H1 (cell line): ENCODE data around the gene F11. TPM values are rescaled to one million over a fixed set of nuclear protein-coding genes. Genes with fewer than 3 reads are reported as not detected.

Source experiments
- CTCF ChIA-PET: fragments of 300-600 bp; sonication (Branson Sonifier 250); formaldehyde crosslinking; loops from one replicate; lab custom pipeline; 2021; ENCODE audit not compliant: partially characterized antibody; lab: Charles Lee
- POLR2A ChIA-PET: fragments of 300-600 bp; sonication (Branson Sonifier 250); formaldehyde crosslinking; loops from one replicate; lab custom pipeline; 2021; ENCODE audit warnings: inconsistent platforms; ENCODE audit not compliant: partially characterized antibody; lab: Charles Lee
- DNase-seq, 2 experiments: peaks; one replicate each; pipeline versions ENCODE4 v3.0.0 to v3.0.0-alpha.2; 2010 to 2022; ENCODE audit warnings: low spot score in 2 of 2, low read depth in 1 of 2, mixed read lengths in 1 of 2
- FAIRE-seq: peaks from 2 replicates; lab custom pipeline; 2011; peaks lifted over from hg19 to GRCh38; lab: Jason Lieb, UNC
- H2AFZ ChIP-seq: 2 replicates; pipeline ENCODE4 v1.8.1; 2012; ENCODE audit warnings: low read length, inconsistent platforms
- H2AK5ac ChIP-seq: 2 replicates; pipeline ENCODE4 v1.6.1; 2013; ENCODE audit warnings: low read depth, low read length
- H2BK120ac ChIP-seq: replicated peaks from 2 replicates; pipeline ENCODE3; 2013; ENCODE audit warnings: low read depth, low read length, inconsistent platforms
- H2BK12ac ChIP-seq: 2 replicates; pipeline ENCODE4 v1.6.1; 2013; ENCODE audit warnings: low read depth, low read length
- H2BK15ac ChIP-seq: 2 replicates; pipeline ENCODE4 v1.6.1; 2013; ENCODE audit warnings: low read length
- H2BK20ac ChIP-seq: 2 replicates; pipeline ENCODE4 v1.6.1; 2013; ENCODE audit warnings: low read length
- H2BK5ac ChIP-seq: 2 replicates; pipeline ENCODE4 v1.6.1; 2013; ENCODE audit warnings: low read depth, low read length
- H3K14ac ChIP-seq: 2 replicates; pipeline ENCODE4 v1.6.1; 2013; ENCODE audit warnings: inconsistent platforms; ENCODE audit not compliant: insufficient read length
- H3K18ac ChIP-seq: 2 replicates; pipeline ENCODE4 v1.6.1; 2013; ENCODE audit warnings: low read length; ENCODE audit errors: extremely low read depth
- H3K23ac ChIP-seq: 2 replicates; pipeline ENCODE4 v1.6.1; 2013; ENCODE audit warnings: inconsistent platforms; ENCODE audit not compliant: insufficient read length
- H3K23me2 ChIP-seq: 2 replicates; pipeline ENCODE4 v1.6.1; 2013; ENCODE audit warnings: low read depth, low read length
- H3K27ac ChIP-seq: 2 replicates; pipeline ENCODE4 v1.6.1; 2011; ENCODE audit warnings: low read depth, low read length, inconsistent platforms
- H3K27me3 ChIP-seq, 4 experiments: replicated peaks in 1 of 4; 1 replicate in 1 of 4; 2 replicates in 3 of 4; pipeline versions ENCODE4 v1.6.1 to v1.8.1; 2011 to 2013; ENCODE audit warnings: low read length in 3 of 4, mild to moderate bottlenecking in 3 of 4, inconsistent platforms in 2 of 4, mixed read lengths in 2 of 4, moderate library complexity in 1 of 4; ENCODE audit not compliant: control insufficient read depth in 3 of 4, insufficient read depth in 3 of 4; ENCODE audit errors: extremely low read depth in 1 of 4
- H3K36me3 ChIP-seq, 4 experiments: 2 replicates each; pipeline versions ENCODE4 v1.6.1 to v1.8.1; 2011 to 2013; ENCODE audit warnings: mild to moderate bottlenecking in 4 of 4, low read length in 3 of 4, moderate library complexity in 2 of 4, control low read depth in 1 of 4, inconsistent platforms in 1 of 4; ENCODE audit not compliant: insufficient read depth in 4 of 4, control insufficient read depth in 2 of 4
- H3K4ac ChIP-seq: replicated peaks from 2 replicates; pipeline ENCODE3; 2013; ENCODE audit warnings: low read length, low read depth, mixed read lengths, inconsistent platforms; ENCODE audit not compliant: insufficient read length
- H3K4me1 ChIP-seq, 4 experiments: replicated peaks in 1 of 4; 1 replicate in 1 of 4; 2 replicates in 3 of 4; pipeline versions ENCODE4 v1.6.1 to v1.8.1; 2011 to 2013; ENCODE audit warnings: low read length in 3 of 4, inconsistent platforms in 2 of 4, mixed read lengths in 1 of 4; ENCODE audit not compliant: insufficient read depth in 4 of 4, control insufficient read depth in 3 of 4
- H3K4me2 ChIP-seq, 2 experiments: 2 replicates each; pipeline versions ENCODE4 v1.6.1 to v1.8.1; 2011 to 2013; ENCODE audit warnings: low read depth in 2 of 2, low read length in 2 of 2, control low read depth in 1 of 2, inconsistent platforms in 1 of 2, mild to moderate bottlenecking in 1 of 2; ENCODE audit not compliant: insufficient read depth in 1 of 2
- H3K4me3 ChIP-seq, 4 experiments: fragments of 200-600, 300-600 bp in 1 of 4; sonication (generic), shearing (Covaris generic), sonication (Bioruptor Twin) in 1 of 4; 2 replicates each; pipeline versions ENCODE4 v1.5.1 to v1.8.1; 2011 to 2016; ENCODE audit warnings: low read length in 4 of 4, low read depth in 3 of 4, control low read depth in 2 of 4, inconsistent platforms in 2 of 4, mild to moderate bottlenecking in 2 of 4, mixed read lengths in 1 of 4, moderate library complexity in 1 of 4; ENCODE audit not compliant: insufficient read depth in 2 of 4; ENCODE audit errors: extremely low read depth in 1 of 4
- H3K56ac ChIP-seq: replicated peaks from 2 replicates; pipeline ENCODE3; 2013; ENCODE audit warnings: low read depth, mild to moderate bottlenecking, mixed read lengths, low read length, inconsistent platforms; ENCODE audit not compliant: insufficient read length
- H3K79me1 ChIP-seq: 2 replicates; pipeline ENCODE4 v1.6.1; 2013; ENCODE audit warnings: low read depth, low read length, control low read depth
- H3K79me2 ChIP-seq, 2 experiments: 2 replicates each; pipeline versions ENCODE4 v1.6.1 to v1.8.1; 2012 to 2013; ENCODE audit warnings: low read length in 2 of 2, mild to moderate bottlenecking in 2 of 2, inconsistent platforms in 1 of 2; ENCODE audit not compliant: insufficient read depth in 2 of 2, control insufficient read depth in 1 of 2
- H3K9ac ChIP-seq, 4 experiments: replicated peaks in 1 of 4; 1 replicate in 1 of 4; 2 replicates in 3 of 4; pipeline versions ENCODE4 v1.6.1 to v1.8.1; 2011 to 2013; ENCODE audit warnings: low read depth in 3 of 4, low read length in 3 of 4, control low read depth in 2 of 4, mild to moderate bottlenecking in 2 of 4, moderate library complexity in 2 of 4, inconsistent platforms in 1 of 4; ENCODE audit errors: extremely low read depth in 1 of 4
- H3K9me3 ChIP-seq, 2 experiments: 2 replicates each; pipeline versions ENCODE4 v1.6.1 to v1.8.1; 2012 to 2013; ENCODE audit warnings: mild to moderate bottlenecking in 2 of 2, moderate library complexity in 2 of 2, control low read depth in 1 of 2, inconsistent platforms in 1 of 2, low read depth in 1 of 2, low read length in 1 of 2, mixed read lengths in 1 of 2; ENCODE audit not compliant: insufficient read depth in 2 of 2
- H4K20me1 ChIP-seq, 2 experiments: replicated peaks in 1 of 2; 2 replicates each; pipeline versions ENCODE3 to v1.8.1; 2011 to 2013; ENCODE audit warnings: inconsistent platforms in 2 of 2, low read length in 2 of 2, mild to moderate bottlenecking in 1 of 2; ENCODE audit not compliant: insufficient read depth in 2 of 2, control insufficient read depth in 1 of 2
- H4K5ac ChIP-seq: 2 replicates; pipeline ENCODE4 v1.6.1; 2013; ENCODE audit warnings: low read length, low read depth, mixed read lengths, inconsistent platforms; ENCODE audit not compliant: insufficient read length
- H4K8ac ChIP-seq: 2 replicates; pipeline ENCODE4 v1.8.0; 2013; ENCODE audit warnings: mild to moderate bottlenecking, moderate library complexity, low read length, inconsistent platforms; ENCODE audit not compliant: insufficient read depth; ENCODE audit errors: extremely low read depth
- H4K91ac ChIP-seq: replicated peaks from 2 replicates; pipeline ENCODE3; 2013; ENCODE audit warnings: low read length, mixed read lengths, inconsistent platforms; ENCODE audit not compliant: insufficient read length
- HDAC6 ChIP-seq: IDR thresholded peaks from one replicate; pipeline ENCODE4 v1.7.1; 2012; ENCODE audit warnings: low read depth, mild to moderate bottlenecking, inconsistent platforms, low read length, moderate library complexity
- POLR2A ChIP-seq, 2 experiments: IDR thresholded peaks; 1 replicate in 1 of 2; 2 replicates in 1 of 2; pipeline ENCODE4 v1.6.1; 2011; ENCODE audit warnings: low read depth in 2 of 2, low read length in 2 of 2, mild to moderate bottlenecking in 2 of 2; ENCODE audit errors: control extremely low read depth in 1 of 2
- SP2 ChIP-seq: IDR thresholded peaks from 2 replicates; pipeline ENCODE4 v1.6.1; 2012; ENCODE audit warnings: mild to moderate bottlenecking, low read length, inconsistent platforms
- TBP ChIP-seq: IDR thresholded peaks from 2 replicates; pipeline ENCODE4 v1.6.1; 2011; ENCODE audit warnings: low read depth, low read length, improper control_type of control experiment
- WGBS, 2 experiments: shearing (Covaris generic) in 1 of 2; methylation state at CpG; one replicate each; pipeline versions ENCODE4 v1.1.6 to v1.1.7; 2013 to 2015; ENCODE audit warnings: low lambda C conversion rate in 2 of 2, mixed read lengths in 2 of 2, inconsistent platforms in 1 of 2, low coverage in 1 of 2, missing lambda C conversion rate in 1 of 2; ENCODE audit not compliant: insufficient replicate concordance in 2 of 2, insufficient coverage in 1 of 2, insufficient read length in 1 of 2; ENCODE audit errors: extremely low coverage in 1 of 2, missing lambda C conversion rate in 1 of 2; 5-methylcytosine and 5-hydroxymethylcytosine counted together
- polyA plus RNA-seq, 7 experiments: library from polyadenylated mRNA; depleted of rRNA in 3 of 7; stranded (reverse) in 5 of 7; unstranded in 2 of 7; fragments of >200 nt in 5 of 7; fragments of 200-250 nt in 2 of 7; gene quantifications; 1 replicate in 5 of 7; 2 replicates in 1 of 7; 4 replicates in 1 of 7; pipeline versions ENCODE4 v1.2.1 to v1.2.3, GENCODE V29; 2011 to 2013; ENCODE audit warnings: missing spikeins in 2 of 7, mixed read lengths in 2 of 7
- total RNA-seq: library from RNA; stranded (reverse); fragmentation: NEBNext Ultra II Directional; extraction: Animal tissue kit (Norgen Biotek cat#: 25700); gene quantifications from 2 replicates; pipeline ENCODE4 v1.2.1, GENCODE V29; 2021

Gene F11
- total and polyA plus RNA-seq, 2 of the 8 experiments (the other 6 are each of a cell fraction or from before 2014, with no cell fraction given): 0.27 to 0.99 TPM

DNA sequence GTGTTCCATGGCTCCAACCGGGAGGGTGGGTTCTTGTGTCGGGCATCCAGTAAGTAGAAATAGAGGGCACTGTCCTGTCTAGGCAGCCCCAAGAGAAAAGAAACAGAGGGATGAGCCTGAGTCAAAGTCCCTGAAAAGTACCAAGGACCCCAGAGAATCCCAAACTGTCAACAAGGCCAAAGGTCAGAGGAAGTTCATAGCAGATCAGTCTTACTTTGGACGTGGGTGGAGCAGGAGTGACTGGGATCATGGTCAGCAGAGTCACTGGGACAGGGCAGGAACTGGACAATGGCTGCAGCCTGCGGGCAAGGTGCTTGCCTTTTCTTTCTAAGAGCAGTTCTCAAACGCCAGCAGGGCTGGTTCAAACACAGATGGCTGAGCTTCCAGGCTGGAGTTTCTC, 17.3 kb downstream of the F11 start:
- no peak overlapping the region for H2BK12ac ChIP-seq
- no peak overlapping the region for H3K4ac ChIP-seq
- FAIRE-seq (no peak), DNase-seq (no peak)
- ChIA-PET CTCF (interaction anchor here (1.9 kb wide), 1 partner anchor 14 kb away, joined by 8 read pairs; no protein-coding TSS in a partner anchor), POLR2A (interaction anchor here (1.1 to 1.3 kb wide), 2 partner anchors 23 to 36 kb away, joined by 4 to 5 read pairs; no protein-coding TSS in a partner anchor)
- H3K14ac ChIP-seq: no peak overlapping the region
- H3K9ac ChIP-seq: no peak overlapping the region
- no peak overlapping the region for H4K5ac ChIP-seq
- H3K79me2 ChIP-seq: no peaks in the 10 kb centered on the region
- H3K4me2 ChIP-seq: no peak overlapping the region
- H3K27me3 ChIP-seq: no peaks in the 10 kb centered on the region
- no peak overlapping the region for H2BK5ac ChIP-seq
- no peak overlapping the region for H4K91ac ChIP-seq
- 0 out of 2 replicates have a peak overlapping the region, but pooled peaks have one; percentile 64 for H2AFZ ChIP-seq
- H2BK15ac ChIP-seq: no peak overlapping the region
- 0 out of 2 replicates have a peak overlapping the region, but pooled peaks have one; percentile 68 for H2BK20ac ChIP-seq
- no peak overlapping the region for H2BK120ac ChIP-seq
- no peaks in the 10 kb centered on the region for H4K20me1 ChIP-seq
- peaks cover 0 to 4% (median under 1%) of the 10 kb centered on the region in 4 experiments; a peak in 1 of 7 replicates for H3K4me1 ChIP-seq
- no peak overlapping the region for H3K56ac ChIP-seq
- H3K4me3 ChIP-seq: no peak overlapping the region
- H3K9me3 ChIP-seq: no peaks in the 10 kb centered on the region
- H3K18ac ChIP-seq: no peak overlapping the region
- H3K79me1 ChIP-seq: no peaks in the 10 kb centered on the region
- no peak overlapping the region for H2AK5ac ChIP-seq
- no peak overlapping the region for H4K8ac ChIP-seq
- no peaks in the 10 kb centered on the region for H3K36me3 ChIP-seq
- no peak overlapping the region for H3K27ac ChIP-seq
- 76% methylated on average over 5 of the region's 5 CpGs; no CpG with 5 or more reads in 1 of the 2 experiments for WGBS, 2 experiments
- H3K23me2 ChIP-seq: no peaks in the 10 kb centered on the region
- H3K23ac ChIP-seq: no peak overlapping the region
- TF ChIP-seq POLR2A (IDR thresholded peaks at IDR 0.05; ENCODE audit: control extremely low read depth in 1 of 2, low read depth in 2 of 2, low read length in 2 of 2): no peak
- TF ChIP-seq TBP: no peak
- no peak for TF ChIP-seq HDAC6
- no peak for TF ChIP-seq SP2
